Neural cell (in vitro differentiated cells): Measurements from ENCODE around the gene RAB22A. TPM values are rescaled to one million over a fixed set of nuclear protein-coding genes. Genes with fewer than 3 reads are reported as not detected.

ENCODE experiments used
- H2AFZ ChIP-seq: fragments of 200-600, 300-800 bp; sonication (generic), shearing (Covaris generic); 2 replicates; pipeline ENCODE4 v1.6.0; 2014; ENCODE audit warnings: low read depth, mild to moderate bottlenecking, antibody characterized with exemption, low read length, moderate library complexity
- H3F3A ChIP-seq: fragments of 200-600 bp; shearing (Covaris generic); 2 replicates; pipeline ENCODE4 v1.6.1; 2016; ENCODE audit warnings: mild to moderate bottlenecking, moderate library complexity, mixed read lengths, antibody characterized with exemption, low read length; ENCODE audit not compliant: insufficient read depth, poor library complexity, severe bottlenecking
- H3K27ac ChIP-seq: fragments of 200-600, 300-800 bp; sonication (generic), shearing (Covaris generic); 2 replicates; pipeline ENCODE4 v1.5.1; 2014; ENCODE audit warnings: mild to moderate bottlenecking, low read length, moderate library complexity
- H3K27me3 ChIP-seq: fragments of 300-800, 200-600 bp; sonication (generic), shearing (Covaris generic); 2 replicates; pipeline ENCODE4 v1.6.0; 2014; ENCODE audit warnings: mild to moderate bottlenecking, low read depth, low read length, moderate library complexity; ENCODE audit not compliant: insufficient read depth
- H3K36me3 ChIP-seq: fragments of 300-800, 200-600 bp; sonication (generic), shearing (Covaris generic); 2 replicates; pipeline ENCODE4 v1.5.1; 2014; ENCODE audit warnings: mild to moderate bottlenecking, antibody characterized with exemption, low read length, moderate library complexity; ENCODE audit not compliant: insufficient read depth
- H3K4me2 ChIP-seq: fragments of 300-800, 200-600 bp; sonication (generic), shearing (Covaris generic); 2 replicates; pipeline ENCODE4 v1.6.0; 2014; ENCODE audit warnings: mild to moderate bottlenecking, low read length
- H3K4me3 ChIP-seq: fragments of 300-800, 200-600 bp; sonication (generic), shearing (Covaris generic); 2 replicates; pipeline ENCODE4 v1.5.1; 2014; ENCODE audit warnings: mild to moderate bottlenecking, low read length, moderate library complexity
- H3K79me2 ChIP-seq: fragments of 200-600 bp; shearing (Covaris generic); replicated peaks from 2 replicates; pipeline ENCODE4 v1.6.0; 2014; ENCODE audit warnings: mild to moderate bottlenecking, low read length, moderate library complexity; ENCODE audit not compliant: insufficient read depth
- H3K9ac ChIP-seq: fragments of 300-800, 200-600 bp; sonication (generic), shearing (Covaris generic); 2 replicates; pipeline ENCODE4 v1.6.1; 2016; ENCODE audit warnings: mild to moderate bottlenecking, low read length, mixed read lengths
- H3K9me2 ChIP-seq: fragments of 200-600 bp; shearing (Covaris generic); 2 replicates; pipeline ENCODE4 v1.6.1; 2016; ENCODE audit warnings: mild to moderate bottlenecking, low read length, mixed read lengths; ENCODE audit not compliant: insufficient read depth
- H3K9me3 ChIP-seq: fragments of 200-600, 300-800 bp; sonication (generic), shearing (Covaris generic); 2 replicates; pipeline ENCODE4 v1.6.1; 2016; ENCODE audit warnings: mild to moderate bottlenecking, mixed run types, low read length, moderate library complexity, mixed read lengths
- H4K20me1 ChIP-seq: fragments of 200-600 bp; shearing (Covaris generic); 2 replicates; pipeline ENCODE4 v1.6.1; 2016; ENCODE audit warnings: mild to moderate bottlenecking, mixed run types; ENCODE audit not compliant: insufficient read depth
- CTCF ChIP-seq: fragments of 450-650 bp; IDR thresholded peaks from 2 replicates; pipeline ENCODE4 v1.5.1; 2014; ENCODE audit warnings: antibody characterized with exemption, mild to moderate bottlenecking, moderate library complexity; ENCODE audit not compliant: poor library complexity, severe bottlenecking
- EP300 ChIP-seq: fragments of 450-650 bp; conservative IDR thresholded peaks from 2 replicates; pipeline ENCODE4 v1.6.1; 2014; ENCODE audit warnings: antibody characterized with exemption, mild to moderate bottlenecking, moderate library complexity; ENCODE audit not compliant: poor library complexity, severe bottlenecking
- EZH2 ChIP-seq: fragments of 200-600, 300-800 bp; shearing (Covaris generic), sonication (generic); IDR thresholded peaks from 2 replicates; pipeline ENCODE4 v1.6.1; 2014; ENCODE audit warnings: antibody characterized with exemption, low read length, borderline replicate concordance, mild to moderate bottlenecking; ENCODE audit not compliant: insufficient read depth, poor library complexity, severe bottlenecking
- MXI1 ChIP-seq: fragments of 450-650 bp; conservative IDR thresholded peaks from 2 replicates; pipeline ENCODE4 v1.6.1; 2014; ENCODE audit warnings: antibody characterized with exemption, mild to moderate bottlenecking; ENCODE audit not compliant: poor library complexity, severe bottlenecking
- POLR2AphosphoS5 ChIP-seq: IDR thresholded peaks from 2 replicates; pipeline ENCODE4 v1.6.1; 2012
- RAD21 ChIP-seq: fragments of 450-650 bp; conservative IDR thresholded peaks from 2 replicates; pipeline ENCODE4 v1.6.1; 2014; ENCODE audit warnings: antibody characterized with exemption, mild to moderate bottlenecking, moderate library complexity
- SMC3 ChIP-seq: fragments of 450-650 bp; conservative IDR thresholded peaks from 2 replicates; pipeline ENCODE4 v1.6.1; 2014; ENCODE audit warnings: antibody characterized with exemption, mild to moderate bottlenecking, moderate library complexity; ENCODE audit not compliant: poor library complexity
- TAF1 ChIP-seq: IDR thresholded peaks from 2 replicates; pipeline ENCODE4 v1.6.1; 2012; ENCODE audit warnings: low read depth
- polyA plus RNA-seq: library from polyadenylated mRNA; depleted of rRNA; stranded (reverse); fragments of >200 nt; gene quantifications from 2 replicates; pipeline ENCODE4 v1.2.3, GENCODE V29; 2014
- TF ChIP-seq, protein P1 (sequence below): IDR thresholded peaks from 2 replicates; pipeline ENCODE4 v1.6.1; 2012; ENCODE audit warnings: borderline replicate concordance

Gene RAB22A
- polyA plus RNA-seq, 1 donor from 2014 or later: 15.7 TPM

- no peaks in the 10 kb centered on the region for H3F3A ChIP-seq
- H3K36me3 ChIP-seq: no peaks in the 10 kb centered on the region
Measured at GRCh38 chr20:58274384-58274783, 35.1 kb upstream of the RAB22A start.

GRCh38 chr20:58277107-58277506, 32.4 kb upstream of the RAB22A start:
- Histone ChIP-seq H3K9ac (no peak overlapping the region), H3K36me3 (no peaks in the 10 kb centered on the region), H3K4me2 (no peak overlapping the region), H3F3A (no peaks in the 10 kb centered on the region), H3K9me2 (no peaks in the 10 kb centered on the region), H3K79me2 (no peaks in the 10 kb centered on the region), H3K27me3 (no peaks in the 10 kb centered on the region), H4K20me1 (no peaks in the 10 kb centered on the region), H3K4me3 (no peak overlapping the region), H2AFZ (no peak overlapping the region), H3K27ac (no peak overlapping the region), H3K9me3 (no peaks in the 10 kb centered on the region)
- TF ChIP-seq MXI1 (no peak), EP300 (no peak), CTCF (no peak), RAD21 (no peak)

More at GRCh38 chr20:58274384-58274783, 35.1 kb upstream of the RAB22A start:
- H3K9me3 ChIP-seq: no peaks in the 10 kb centered on the region
- H3K79me2 ChIP-seq: no peaks in the 10 kb centered on the region
- no peak overlapping the region for H2AFZ ChIP-seq
- no peak overlapping the region for H3K27ac ChIP-seq
- H3K9ac ChIP-seq: no peak overlapping the region
- TF ChIP-seq, protein P1, sequence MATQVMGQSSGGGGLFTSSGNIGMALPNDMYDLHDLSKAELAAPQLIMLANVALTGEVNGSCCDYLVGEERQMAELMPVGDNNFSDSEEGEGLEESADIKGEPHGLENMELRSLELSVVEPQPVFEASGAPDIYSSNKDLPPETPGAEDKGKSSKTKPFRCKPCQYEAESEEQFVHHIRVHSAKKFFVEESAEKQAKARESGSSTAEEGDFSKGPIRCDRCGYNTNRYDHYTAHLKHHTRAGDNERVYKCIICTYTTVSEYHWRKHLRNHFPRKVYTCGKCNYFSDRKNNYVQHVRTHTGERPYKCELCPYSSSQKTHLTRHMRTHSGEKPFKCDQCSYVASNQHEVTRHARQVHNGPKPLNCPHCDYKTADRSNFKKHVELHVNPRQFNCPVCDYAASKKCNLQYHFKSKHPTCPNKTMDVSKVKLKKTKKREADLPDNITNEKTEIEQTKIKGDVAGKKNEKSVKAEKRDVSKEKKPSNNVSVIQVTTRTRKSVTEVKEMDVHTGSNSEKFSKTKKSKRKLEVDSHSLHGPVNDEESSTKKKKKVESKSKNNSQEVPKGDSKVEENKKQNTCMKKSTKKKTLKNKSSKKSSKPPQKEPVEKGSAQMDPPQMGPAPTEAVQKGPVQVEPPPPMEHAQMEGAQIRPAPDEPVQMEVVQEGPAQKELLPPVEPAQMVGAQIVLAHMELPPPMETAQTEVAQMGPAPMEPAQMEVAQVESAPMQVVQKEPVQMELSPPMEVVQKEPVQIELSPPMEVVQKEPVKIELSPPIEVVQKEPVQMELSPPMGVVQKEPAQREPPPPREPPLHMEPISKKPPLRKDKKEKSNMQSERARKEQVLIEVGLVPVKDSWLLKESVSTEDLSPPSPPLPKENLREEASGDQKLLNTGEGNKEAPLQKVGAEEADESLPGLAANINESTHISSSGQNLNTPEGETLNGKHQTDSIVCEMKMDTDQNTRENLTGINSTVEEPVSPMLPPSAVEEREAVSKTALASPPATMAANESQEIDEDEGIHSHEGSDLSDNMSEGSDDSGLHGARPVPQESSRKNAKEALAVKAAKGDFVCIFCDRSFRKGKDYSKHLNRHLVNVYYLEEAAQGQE: no peak
- no peak for TF ChIP-seq POLR2AphosphoS5
- TF ChIP-seq EP300: no peak
- TF ChIP-seq MXI1: no peak
- TF ChIP-seq RAD21: no peak
- TF ChIP-seq EZH2: no peak
- no peak for TF ChIP-seq TAF1
- no peak for TF ChIP-seq SMC3
- TF ChIP-seq CTCF: no peak
- no peaks in the 10 kb centered on the region for H3K27me3 ChIP-seq
- no peaks in the 10 kb centered on the region for H4K20me1 ChIP-seq
- H3K4me2 ChIP-seq: no peak overlapping the region
- H3K9me2 ChIP-seq: no peaks in the 10 kb centered on the region
- no peak overlapping the region for H3K4me3 ChIP-seq
